Measurements from ENCODE around the gene EPHX1.

DNA sequence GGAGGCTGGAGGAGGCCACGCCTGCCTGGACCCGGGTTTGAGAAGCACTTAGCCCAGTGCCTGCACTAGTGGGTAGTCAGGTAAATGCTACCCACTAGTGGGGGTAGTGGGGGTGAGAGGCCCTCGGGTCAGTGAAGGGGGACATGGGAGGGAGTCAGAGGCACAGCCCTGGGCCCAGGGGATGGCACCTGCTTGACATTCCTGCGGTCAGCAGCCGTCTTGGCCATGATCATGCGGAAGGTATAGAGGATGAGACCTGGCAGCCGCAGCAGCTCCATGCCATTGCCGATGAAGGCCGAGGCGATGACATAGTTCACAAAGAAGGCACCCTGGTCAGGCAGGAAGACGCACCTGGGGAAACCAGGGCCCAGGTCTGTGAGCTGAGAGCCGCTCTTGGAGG lies 43.5 kb downstream of the EPHX1 start:
- no peak for TF ChIP-seq YY1 (IDR thresholded peaks at IDR 0.05; ENCODE audit: insufficient read depth, insufficient read length)
- TF ChIP-seq ZNF274 (IDR thresholded peaks at IDR 0.05; ENCODE audit: low read depth, low read length) = no peak
- TF ChIP-seq SUZ12 (IDR thresholded peaks at IDR 0.05; ENCODE audit: extremely low read depth, insufficient read depth, insufficient read length) = no peak

Data from NT2/D1 (cell line).